Measurements from ENCODE around the gene FER.

DNA sequence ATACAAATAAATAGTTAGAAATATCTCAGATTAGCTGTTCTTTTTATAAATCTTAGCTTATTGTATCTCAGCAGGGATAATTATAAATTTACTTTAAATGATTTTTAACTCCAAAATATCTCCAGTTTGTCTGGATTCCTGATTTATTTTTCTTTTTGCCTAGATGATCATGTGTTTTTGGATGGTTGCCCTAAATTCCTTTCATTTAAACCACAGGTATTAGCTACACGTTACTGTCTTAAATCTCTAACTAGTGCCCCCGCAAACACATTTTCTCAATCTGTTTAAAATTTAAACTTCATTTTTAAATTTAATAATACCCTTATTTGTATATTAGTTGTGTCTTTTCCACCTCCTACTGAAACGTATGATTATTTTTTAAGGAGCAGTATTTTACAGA, 5.6 kb downstream of the FER start:
- TF ChIP-seq, protein P1, sequence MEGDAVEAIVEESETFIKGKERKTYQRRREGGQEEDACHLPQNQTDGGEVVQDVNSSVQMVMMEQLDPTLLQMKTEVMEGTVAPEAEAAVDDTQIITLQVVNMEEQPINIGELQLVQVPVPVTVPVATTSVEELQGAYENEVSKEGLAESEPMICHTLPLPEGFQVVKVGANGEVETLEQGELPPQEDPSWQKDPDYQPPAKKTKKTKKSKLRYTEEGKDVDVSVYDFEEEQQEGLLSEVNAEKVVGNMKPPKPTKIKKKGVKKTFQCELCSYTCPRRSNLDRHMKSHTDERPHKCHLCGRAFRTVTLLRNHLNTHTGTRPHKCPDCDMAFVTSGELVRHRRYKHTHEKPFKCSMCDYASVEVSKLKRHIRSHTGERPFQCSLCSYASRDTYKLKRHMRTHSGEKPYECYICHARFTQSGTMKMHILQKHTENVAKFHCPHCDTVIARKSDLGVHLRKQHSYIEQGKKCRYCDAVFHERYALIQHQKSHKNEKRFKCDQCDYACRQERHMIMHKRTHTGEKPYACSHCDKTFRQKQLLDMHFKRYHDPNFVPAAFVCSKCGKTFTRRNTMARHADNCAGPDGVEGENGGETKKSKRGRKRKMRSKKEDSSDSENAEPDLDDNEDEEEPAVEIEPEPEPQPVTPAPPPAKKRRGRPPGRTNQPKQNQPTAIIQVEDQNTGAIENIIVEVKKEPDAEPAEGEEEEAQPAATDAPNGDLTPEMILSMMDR (conservative IDR thresholded peaks at IDR 0.05; ENCODE audit: low read depth, low read length) = no peak
- TF ChIP-seq EZH2 (IDR thresholded peaks at IDR 0.05; ENCODE audit: borderline replicate concordance, low read depth, low read length, poor library complexity, severe bottlenecking) = no peak

Data from A673 (cell line).